Kidney glomerular epithelial cell (primary cell): ENCODE data around the gene KLK12.

Source experiments
- DNase-seq: peaks from one replicate; lab custom pipeline; 2025; lab: John Stamatoyannopoulos, UW

KLK12 gene

GRCh38 chr19:51034704-51035103, at the start of gene KLK12:
KLK12 (minus strand) TSS chr19:51035002; CDS start chr19:51034621, 381 bp downstream.
- no peak for DNase-seq

- DNase-seq = no peak
These were observed 49.7 kb upstream of the KLK12 start for GRCh38 chr19:51084505-51084904.

GRCh38 chr19:51083783-51084182, 49.0 kb upstream of the KLK12 start:
- no peak for DNase-seq

- DNase-seq = no peak
These were observed 48.4 kb upstream of the KLK12 start for GRCh38 chr19:51083181-51083580.

- DNase-seq = no peak
These were observed 47.8 kb upstream of the KLK12 start, which contains the start of gene KLK14 for GRCh38 chr19:51082611-51083010. KLK14 (minus strand) TSS chr19:51082887; CDS start chr19:51082614, 273 bp downstream.

- DNase-seq = no peak
These were observed 46.7 kb upstream of the KLK12 start for GRCh38 chr19:51081476-51081875.

GRCh38 chr19:51079481-51080110, 44.8 kb upstream of the KLK12 start:
- DNase-seq = no peak

- DNase-seq = no peak
These were observed 43.9 kb upstream of the KLK12 start for GRCh38 chr19:51078731-51079130.

- no peak for DNase-seq
These were observed 43.3 kb upstream of the KLK12 start for GRCh38 chr19:51078104-51078503.

- DNase-seq = no peak
These were observed 41.9 kb upstream of the KLK12 start for GRCh38 chr19:51076631-51077213.

GRCh38 chr19:51075998-51076397, 41.2 kb upstream of the KLK12 start:
- DNase-seq = no peak

- DNase-seq = no peak
These were observed 36.2 kb upstream of the KLK12 start for GRCh38 chr19:51071095-51071405.

GRCh38 chr19:51070334-51071094, 35.7 kb upstream of the KLK12 start:
- no peak for DNase-seq

- DNase-seq = no peak
These were observed 31.8 kb upstream of the KLK12 start for GRCh38 chr19:51066393-51067186.

- DNase-seq = no peak
These were observed 30.6 kb upstream of the KLK12 start for GRCh38 chr19:51065221-51065960.

GRCh38 chr19:51064534-51065220, 29.9 kb upstream of the KLK12 start, which contains the start of gene KLK13:
KLK13 (minus strand) TSS chr19:51065092; CDS start chr19:51065067, 25 bp downstream.
- DNase-seq = peak; percentile 1

GRCh38 chr19:51063664-51064063, 28.9 kb upstream of the KLK12 start:
- no peak for DNase-seq

- DNase-seq = no peak
These were observed 26.2 kb upstream of the KLK12 start for GRCh38 chr19:51060973-51061372.

GRCh38 chr19:51060336-51060735, 25.5 kb upstream of the KLK12 start:
- no peak for DNase-seq

GRCh38 chr19:51059715-51060114, 24.9 kb upstream of the KLK12 start:
- no peak for DNase-seq

GRCh38 chr19:51055866-51056265, 21.1 kb upstream of the KLK12 start:
- no peak for DNase-seq
